HG03039 (cell line): Measurements from ENCODE around the gene FBXL7.

Experiments used
- ATAC-seq: cut with Tn5 transposase; IDR thresholded peaks from one replicate; pipeline ENCODE4 v1.9.1; 2021; ENCODE audit warnings: mild to moderate bottlenecking, moderate library complexity; ENCODE audit not compliant: unreplicated experiment

Gene FBXL7

GRCh38 chr5:15929611-15930263 is 429.8 kb downstream of the FBXL7 start:
- no peak for ATAC-seq

GRCh38 chr5:15932066-15932465 is 432.1 kb downstream of the FBXL7 start:
- no peak for ATAC-seq

GRCh38 chr5:15933259-15934207 is 433.6 kb downstream of the FBXL7 start:
- ATAC-seq, result no peak

GRCh38 chr5:15936505-15937245 is 436.7 kb downstream of the FBXL7 start:
- ATAC-seq, result no peak

GRCh38 chr5:15937708-15938107 is 437.7 kb downstream of the FBXL7 start:
- ATAC-seq, result no peak

- ATAC-seq, result no peak
These were observed 438.2 kb downstream of the FBXL7 start for GRCh38 chr5:15938186-15938585.

- no peak for ATAC-seq
These were observed 439.0 kb downstream of the FBXL7 start for GRCh38 chr5:15938961-15939360.

- no peak for ATAC-seq
These were observed 440.9 kb downstream of the FBXL7 start for GRCh38 chr5:15940905-15941304.

- ATAC-seq, result no peak
These were observed 443.5 kb downstream of the FBXL7 start for GRCh38 chr5:15943487-15943886.

- no peak for ATAC-seq
These were observed 446.0 kb downstream of the FBXL7 start for GRCh38 chr5:15946026-15946425.

GRCh38 chr5:15948190-15948589 is 448.2 kb downstream of the FBXL7 start:
- ATAC-seq, result no peak

- ATAC-seq, result no peak
These were observed 451.1 kb downstream of the FBXL7 start for GRCh38 chr5:15951126-15951525.

GRCh38 chr5:15951550-15951949 is 451.6 kb downstream of the FBXL7 start:
- ATAC-seq, result no peak

GRCh38 chr5:15956622-15957021 is 456.6 kb downstream of the FBXL7 start:
- no peak for ATAC-seq

GRCh38 chr5:15957124-15957523 is 457.1 kb downstream of the FBXL7 start:
- ATAC-seq, result no peak

- no peak for ATAC-seq
These were observed 459.6 kb downstream of the FBXL7 start for GRCh38 chr5:15959370-15960164.

- no peak for ATAC-seq
These were observed 466.2 kb downstream of the FBXL7 start for GRCh38 chr5:15966066-15966640.

- no peak for ATAC-seq
These were observed 466.7 kb downstream of the FBXL7 start for GRCh38 chr5:15966651-15967050.

GRCh38 chr5:15968993-15969392 is 469.0 kb downstream of the FBXL7 start:
- ATAC-seq, result no peak

- no peak for ATAC-seq
These were observed 477.9 kb downstream of the FBXL7 start for GRCh38 chr5:15977851-15978250.
